ENCODE measurements around the gene PSMC1. TPM values are rescaled to one million over a fixed set of nuclear protein-coding genes. Genes with fewer than 3 reads are reported as not detected.

Gene PSMC1
- total RNA-seq, 1 experiment from 2014 or later = 318 TPM

DNA sequence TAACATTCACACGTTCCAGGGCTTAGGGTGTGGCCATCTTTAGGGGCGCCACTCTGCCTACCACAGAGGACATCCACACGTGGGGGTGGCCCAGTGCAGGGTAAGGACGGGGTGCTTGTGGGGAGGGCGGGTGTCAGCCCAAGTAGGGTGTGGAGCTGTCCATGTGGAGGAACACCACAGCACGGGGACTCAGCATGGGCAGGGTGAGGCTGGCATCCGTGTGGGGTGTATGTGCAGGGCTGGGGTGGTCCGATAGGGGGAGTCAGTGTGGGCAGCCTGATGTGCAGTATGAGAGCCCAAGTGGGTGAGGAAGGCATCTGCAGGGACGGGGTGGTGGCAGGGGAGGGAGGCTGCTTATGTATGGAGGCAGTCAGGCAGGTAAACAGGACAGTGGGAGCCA, 17.7 kb downstream of the PSMC1 start:
- peak; percentile 42 for DNase-seq (ENCODE audit: low spot score)
- POLR2A ChIA-PET (ENCODE audit: low non-redundant PET) = no interaction called here
- Histone ChIP-seq H3K36me3 (ENCODE audit: insufficient read depth, low read length, poor library complexity, severe bottlenecking) (peaks cover 53% of the 10 kb centered on the region), H3K9me3 (ENCODE audit: low read depth, low read length, poor library complexity, severe bottlenecking) (no peaks in the 10 kb centered on the region), H3K4me1 (ENCODE audit: insufficient read depth, low read length, poor library complexity, severe bottlenecking) (peaks cover 16% of the 10 kb centered on the region), H3K27ac (ENCODE audit: low read depth, low read length, poor library complexity, severe bottlenecking) (no peak overlapping the region), H3K27me3 (replicated peaks; ENCODE audit: insufficient read depth, low read depth, low read length, poor library complexity) (no peaks in the 10 kb centered on the region), H3K4me3 (ENCODE audit: low read depth, low read length, poor library complexity, severe bottlenecking) (no peak overlapping the region)
- intact Hi-C loops (cut with micrococcal nuclease; ENCODE audit: unreplicated experiment) = loop anchor here (10.0 kb wide), 1 partner anchor 421 kb away; no protein-coding TSS in a partner anchor
- no TSS peak for BruUV-seq (replicated peaks)
- TF ChIP-seq EZH2 (IDR thresholded peaks at IDR 0.05; ENCODE audit: borderline replicate concordance, low read depth, low read length, poor library complexity, severe bottlenecking) = no peak
- TF ChIP-seq, protein P1, sequence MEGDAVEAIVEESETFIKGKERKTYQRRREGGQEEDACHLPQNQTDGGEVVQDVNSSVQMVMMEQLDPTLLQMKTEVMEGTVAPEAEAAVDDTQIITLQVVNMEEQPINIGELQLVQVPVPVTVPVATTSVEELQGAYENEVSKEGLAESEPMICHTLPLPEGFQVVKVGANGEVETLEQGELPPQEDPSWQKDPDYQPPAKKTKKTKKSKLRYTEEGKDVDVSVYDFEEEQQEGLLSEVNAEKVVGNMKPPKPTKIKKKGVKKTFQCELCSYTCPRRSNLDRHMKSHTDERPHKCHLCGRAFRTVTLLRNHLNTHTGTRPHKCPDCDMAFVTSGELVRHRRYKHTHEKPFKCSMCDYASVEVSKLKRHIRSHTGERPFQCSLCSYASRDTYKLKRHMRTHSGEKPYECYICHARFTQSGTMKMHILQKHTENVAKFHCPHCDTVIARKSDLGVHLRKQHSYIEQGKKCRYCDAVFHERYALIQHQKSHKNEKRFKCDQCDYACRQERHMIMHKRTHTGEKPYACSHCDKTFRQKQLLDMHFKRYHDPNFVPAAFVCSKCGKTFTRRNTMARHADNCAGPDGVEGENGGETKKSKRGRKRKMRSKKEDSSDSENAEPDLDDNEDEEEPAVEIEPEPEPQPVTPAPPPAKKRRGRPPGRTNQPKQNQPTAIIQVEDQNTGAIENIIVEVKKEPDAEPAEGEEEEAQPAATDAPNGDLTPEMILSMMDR (conservative IDR thresholded peaks at IDR 0.05; ENCODE audit: low read depth, low read length) = peak; percentile 56
- CTCF ChIA-PET = no interaction called here

DNA sequence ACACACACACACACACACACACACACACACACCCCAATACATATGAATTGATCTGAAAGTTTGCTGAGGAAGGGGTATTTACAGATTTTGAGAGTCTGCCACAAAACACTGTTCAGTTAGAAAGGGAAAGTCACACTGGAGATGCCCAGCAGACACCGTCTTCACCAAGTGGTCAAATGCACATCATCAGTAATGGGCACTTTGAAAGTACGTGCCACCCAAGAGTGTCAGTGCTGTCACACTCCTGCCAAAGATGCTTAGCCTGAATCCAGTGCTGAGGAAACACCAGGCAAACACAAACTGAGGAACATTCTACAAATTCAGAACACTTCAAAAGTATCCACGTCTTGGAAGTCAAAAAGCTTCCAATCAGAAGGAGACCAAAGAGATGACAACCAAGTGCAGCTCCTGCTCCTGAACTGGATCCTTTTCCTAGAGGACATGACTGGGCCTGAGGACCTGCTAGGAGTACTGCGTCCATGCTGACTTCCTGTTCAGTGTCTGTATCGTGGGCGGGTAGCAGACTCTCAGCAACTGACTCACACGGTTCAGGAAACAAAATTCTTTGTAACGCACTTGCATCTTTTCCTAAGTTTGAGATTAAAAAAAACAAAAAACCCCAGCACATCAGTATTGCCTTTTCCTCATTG, 18.6 kb downstream of the PSMC1 start:
- peak; percentile 57 for DNase-seq (ENCODE audit: low spot score)

DNA sequence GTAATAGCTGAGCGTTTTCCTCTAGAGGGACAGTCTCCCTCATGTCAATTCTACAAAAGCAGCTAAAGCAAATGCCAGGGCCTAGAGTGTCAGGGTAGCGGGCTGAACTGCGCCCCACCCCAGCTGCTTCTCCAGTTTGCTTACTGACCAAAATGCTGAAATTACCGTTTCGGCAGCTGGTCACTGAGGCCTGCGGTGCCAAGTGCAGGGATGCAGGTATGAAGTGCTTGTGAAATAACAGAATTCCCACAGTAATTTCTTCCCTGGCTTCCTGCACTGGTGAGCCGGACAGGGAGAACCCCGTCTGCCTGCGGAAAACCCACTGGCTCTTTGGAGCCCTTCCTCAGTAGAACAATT, 19.1 kb downstream of the PSMC1 start:
- Histone ChIP-seq H3K27me3 (replicated peaks; ENCODE audit: insufficient read depth, low read depth, low read length, poor library complexity) (no peaks in the 10 kb centered on the region), H3K27ac (ENCODE audit: low read depth, low read length, poor library complexity, severe bottlenecking) (peak overlapping the region; percentile 42), H3K9me3 (ENCODE audit: low read depth, low read length, poor library complexity, severe bottlenecking) (no peaks in the 10 kb centered on the region), H3K36me3 (ENCODE audit: insufficient read depth, low read length, poor library complexity, severe bottlenecking) (peaks cover 39% of the 10 kb centered on the region), H3K4me3 (ENCODE audit: low read depth, low read length, poor library complexity, severe bottlenecking) (no peak overlapping the region), H3K4me1 (ENCODE audit: insufficient read depth, low read length, poor library complexity, severe bottlenecking) (peaks cover 16% of the 10 kb centered on the region)
- no TSS peak for BruUV-seq (replicated peaks)
- ChIA-PET CTCF (interaction anchor here (0.6 to 1.5 kb wide), 2 partner anchors 124 to 169 kb away, joined by 4 to 8 read pairs; no protein-coding TSS in a partner anchor), POLR2A (ENCODE audit: low non-redundant PET) (no interaction called here)
- TF ChIP-seq, protein P1 (conservative IDR thresholded peaks at IDR 0.05; ENCODE audit: low read depth, low read length) = no peak
- no peak for TF ChIP-seq EZH2 (IDR thresholded peaks at IDR 0.05; ENCODE audit: borderline replicate concordance, low read depth, low read length, poor library complexity, severe bottlenecking)
- DNase-seq (ENCODE audit: low spot score) = no peak
- intact Hi-C loops (cut with micrococcal nuclease; ENCODE audit: unreplicated experiment) = loop anchor here (10.0 kb wide), 1 partner anchor 419 kb away; no protein-coding TSS in a partner anchor

More for the DNA sequence above, 18.6 kb downstream of the PSMC1 start:
- TF ChIP-seq, protein P1 (conservative IDR thresholded peaks at IDR 0.05; ENCODE audit: low read depth, low read length) = no peak
- TF ChIP-seq EZH2 (IDR thresholded peaks at IDR 0.05; ENCODE audit: borderline replicate concordance, low read depth, low read length, poor library complexity, severe bottlenecking) = no peak
- Histone ChIP-seq H3K27me3 (replicated peaks; ENCODE audit: insufficient read depth, low read depth, low read length, poor library complexity) (no peaks in the 10 kb centered on the region), H3K36me3 (ENCODE audit: insufficient read depth, low read length, poor library complexity, severe bottlenecking) (peaks cover 44% of the 10 kb centered on the region), H3K27ac (ENCODE audit: low read depth, low read length, poor library complexity, severe bottlenecking) (peak overlapping the region; percentile 42), H3K4me3 (ENCODE audit: low read depth, low read length, poor library complexity, severe bottlenecking) (no peak overlapping the region), H3K9me3 (ENCODE audit: low read depth, low read length, poor library complexity, severe bottlenecking) (no peaks in the 10 kb centered on the region), H3K4me1 (ENCODE audit: insufficient read depth, low read length, poor library complexity, severe bottlenecking) (peaks cover 16% of the 10 kb centered on the region)
- ChIA-PET POLR2A (ENCODE audit: low non-redundant PET) (no interaction called here), CTCF (interaction anchor here (1.5 kb wide), 1 partner anchor 125 kb away, joined by 4 read pairs; no protein-coding TSS in a partner anchor)
- intact Hi-C loops (cut with micrococcal nuclease; ENCODE audit: unreplicated experiment) = loop anchor here (10.0 kb wide), 1 partner anchor 420 kb away; no protein-coding TSS in a partner anchor
- BruUV-seq (replicated peaks) = no TSS peak

Data from A673 (cell line).